Muscle of leg (tissue), 11 donors: ENCODE data around the gene CSTB. TPM values are rescaled to one million over a fixed set of nuclear protein-coding genes. Genes with fewer than 3 reads are reported as not detected.

Source experiments
- DNase-seq: peaks from one replicate; pipeline ENCODE4 v3.0.0; 2013
- H3K27ac ChIP-seq: one replicate; pipeline ENCODE4 v1.5.1; 2013; ENCODE audit warnings: mild to moderate bottlenecking, low read length, control low read depth
- H3K27me3 ChIP-seq: one replicate; pipeline ENCODE4 v1.6.1; 2013; ENCODE audit warnings: low read length; ENCODE audit not compliant: control insufficient read depth, insufficient read depth
- H3K36me3 ChIP-seq: one replicate; pipeline ENCODE4 v1.6.1; 2013; ENCODE audit warnings: low read length; ENCODE audit not compliant: control insufficient read depth, insufficient read depth
- H3K4me1 ChIP-seq: one replicate; pipeline ENCODE4 v1.6.1; 2013; ENCODE audit warnings: low read length; ENCODE audit not compliant: control insufficient read depth, insufficient read depth
- H3K4me3 ChIP-seq: one replicate; pipeline ENCODE4 v1.5.1; 2013; ENCODE audit warnings: low read length, control low read depth
- H3K9me3 ChIP-seq: replicated peaks from 2 replicates; pipeline ENCODE4 v1.6.1; 2013; ENCODE audit warnings: low read depth, low read length; ENCODE audit not compliant: control insufficient read depth
- WGBS: methylation state at CpG from one replicate; pipeline ENCODE4 v1.1.5; 2013; ENCODE audit warnings: missing lambda C conversion rate; ENCODE audit not compliant: insufficient coverage; 5-methylcytosine and 5-hydroxymethylcytosine counted together
- polyA plus RNA-seq, 8 donors: library from polyadenylated mRNA; unstranded; fragments of 120-200 nt; gene quantifications; one replicate each; pipeline versions ENCODE4 v1.2.1 to v1.2.3, GENCODE V29; 2013; ENCODE audit warnings: inconsistent platforms in 1 of 8, low replicate concordance in 1 of 8; ENCODE audit not compliant: insufficient read length in 8 of 8, insufficient read depth in 1 of 8
- total RNA-seq: library from RNA; stranded (reverse); fragments of 120-200 nt; gene quantifications from one replicate; pipeline ENCODE4 v1.2.4, GENCODE V29; 2013

CSTB gene
- total and polyA plus RNA-seq, 9 donors, result 5.6 to 26.0 (median 22.8) TPM

GRCh38 chr21:43802713-43803313 is 26.7 kb upstream of the CSTB start:
- no peak overlapping the region for H3K4me3 ChIP-seq
- no peaks in the 10 kb centered on the region for H3K9me3 ChIP-seq
- no peak for DNase-seq
- peaks cover 67% of the 10 kb centered on the region for H3K36me3 ChIP-seq
- no peaks in the 10 kb centered on the region for H3K27me3 ChIP-seq
- H3K27ac ChIP-seq, result no peak overlapping the region
- H3K4me1 ChIP-seq, result no peaks in the 10 kb centered on the region
- WGBS, result 85% methylated on average over 14 of the region's 14 CpGs

GRCh38 chr21:43801006-43801783 is 25.1 kb upstream of the CSTB start:
- Histone ChIP-seq H3K27me3 (no peaks in the 10 kb centered on the region), H3K9me3 (no peaks in the 10 kb centered on the region), H3K27ac (no peak overlapping the region), H3K4me3 (no peak overlapping the region), H3K36me3 (peaks cover 83% of the 10 kb centered on the region), H3K4me1 (no peaks in the 10 kb centered on the region)
- no peak for DNase-seq
- 95% methylated on average over 35 of the region's 42 CpGs for WGBS

- no peak overlapping the region for H3K4me3 ChIP-seq
- 90% methylated on average over 12 of the region's 14 CpGs for WGBS
- H3K27me3 ChIP-seq, result no peaks in the 10 kb centered on the region
- H3K4me1 ChIP-seq, result no peaks in the 10 kb centered on the region
- H3K27ac ChIP-seq, result no peak overlapping the region
- no peaks in the 10 kb centered on the region for H3K9me3 ChIP-seq
- H3K36me3 ChIP-seq, result peaks cover 89% of the 10 kb centered on the region
- DNase-seq, result no peak
These were observed 24.5 kb upstream of the CSTB start for GRCh38 chr21:43800566-43800965.

- no peak for DNase-seq
- no peak overlapping the region for H3K27ac ChIP-seq
- H3K9me3 ChIP-seq, result no peaks in the 10 kb centered on the region
- H3K4me1 ChIP-seq, result no peaks in the 10 kb centered on the region
- WGBS, result 89% methylated on average over 10 of the region's 17 CpGs
- H3K27me3 ChIP-seq, result no peaks in the 10 kb centered on the region
- H3K36me3 ChIP-seq, result peaks cover 93% of the 10 kb centered on the region
- no peak overlapping the region for H3K4me3 ChIP-seq
These were observed 24.0 kb upstream of the CSTB start for GRCh38 chr21:43800124-43800523.

- no peak for DNase-seq
- no peaks in the 10 kb centered on the region for H3K4me1 ChIP-seq
- no peak overlapping the region for H3K27ac ChIP-seq
- H3K36me3 ChIP-seq, result peaks cover 97% of the 10 kb centered on the region
- WGBS, result 95% methylated on average over 18 of the region's 19 CpGs
- H3K9me3 ChIP-seq, result no peaks in the 10 kb centered on the region
- H3K27me3 ChIP-seq, result no peaks in the 10 kb centered on the region
- H3K4me3 ChIP-seq, result no peak overlapping the region
These were observed 23.3 kb upstream of the CSTB start for GRCh38 chr21:43799301-43799840.

- no peak overlapping the region for H3K27ac ChIP-seq
- no peak for DNase-seq
- no peak overlapping the region for H3K4me3 ChIP-seq
- H3K36me3 ChIP-seq, result peaks cover 97% of the 10 kb centered on the region
- no peaks in the 10 kb centered on the region for H3K9me3 ChIP-seq
- WGBS, result 87% methylated on average over 30 of the region's 30 CpGs
- no peaks in the 10 kb centered on the region for H3K4me1 ChIP-seq
- H3K27me3 ChIP-seq, result no peaks in the 10 kb centered on the region
These were observed 22.0 kb upstream of the CSTB start for GRCh38 chr21:43797925-43798715.

- 90% methylated on average over 16 of the region's 19 CpGs for WGBS
- H3K36me3 ChIP-seq, result peaks cover 96% of the 10 kb centered on the region
These were observed 21.3 kb upstream of the CSTB start for GRCh38 chr21:43797415-43797814.

GRCh38 chr21:43794857-43795256 is 18.7 kb upstream of the CSTB start:
- Histone ChIP-seq H3K36me3 (peaks cover 84% of the 10 kb centered on the region), H3K4me1 (peaks cover 9% of the 10 kb centered on the region), H3K27ac (no peak overlapping the region), H3K9me3 (no peaks in the 10 kb centered on the region), H3K4me3 (no peak overlapping the region), H3K27me3 (no peaks in the 10 kb centered on the region)
- 89% methylated on average over 9 of the region's 14 CpGs for WGBS
- no peak for DNase-seq

More at GRCh38 chr21:43797415-43797814, 21.3 kb upstream of the CSTB start:
- H3K4me3 ChIP-seq, result no peak overlapping the region
- no peaks in the 10 kb centered on the region for H3K27me3 ChIP-seq
- no peak for DNase-seq
- H3K27ac ChIP-seq, result no peak overlapping the region
- H3K9me3 ChIP-seq, result no peaks in the 10 kb centered on the region
- H3K4me1 ChIP-seq, result no peaks in the 10 kb centered on the region

GRCh38 chr21:43794311-43794710 is 18.2 kb upstream of the CSTB start:
- Histone ChIP-seq H3K4me1 (peaks cover 9% of the 10 kb centered on the region), H3K4me3 (no peak overlapping the region), H3K36me3 (peaks cover 78% of the 10 kb centered on the region), H3K27me3 (no peaks in the 10 kb centered on the region), H3K27ac (no peak overlapping the region), H3K9me3 (no peaks in the 10 kb centered on the region)
- DNase-seq, result no peak
- 89% methylated on average over 11 of the region's 12 CpGs for WGBS

- DNase-seq, result no peak
- 94% methylated on average over 13 of the region's 16 CpGs for WGBS
- Histone ChIP-seq H3K4me1 (peaks cover 9% of the 10 kb centered on the region), H3K9me3 (no peaks in the 10 kb centered on the region), H3K27ac (no peak overlapping the region), H3K27me3 (no peaks in the 10 kb centered on the region), H3K36me3 (peaks cover 68% of the 10 kb centered on the region), H3K4me3 (no peak overlapping the region)
These were observed 17.1 kb upstream of the CSTB start for GRCh38 chr21:43793243-43793642.
